Progenitor cell of endocrine pancreas (in vitro differentiated cells): ENCODE measurements around the gene RMDN2. TPM values are rescaled to one million over a fixed set of nuclear protein-coding genes. Genes with fewer than 3 reads are reported as not detected.
"Not testable (repeated sequence)": the region's sequence is repeated elsewhere in the genome, so short reads cannot be mapped to it uniquely, and the experiment has no call there.

Experiments
- DNase-seq: peaks from one replicate; pipeline ENCODE4 v3.0.0; 2021; ENCODE audit warnings: low spot score; ENCODE audit not compliant: unreplicated experiment
- H3K27ac Mint-ChIP-seq: 2 replicates; pipeline ENCODE4 v1.8.0; 2021; ENCODE audit warnings: mild to moderate bottlenecking, moderate library complexity, mixed read lengths
- H3K27me3 Mint-ChIP-seq: 2 replicates; pipeline ENCODE4 v1.8.0; 2021; ENCODE audit warnings: mixed read lengths
- H3K36me3 Mint-ChIP-seq: 2 replicates; pipeline ENCODE4 v1.8.0; 2022; ENCODE audit warnings: mixed read lengths; ENCODE audit not compliant: insufficient read depth
- H3K4me1 Mint-ChIP-seq: 2 replicates; pipeline ENCODE4 v1.8.0; 2021; ENCODE audit warnings: low read depth, mixed read lengths
- H3K4me3 Mint-ChIP-seq: 2 replicates; pipeline ENCODE4 v1.8.0; 2021; ENCODE audit warnings: low read depth, mild to moderate bottlenecking, moderate library complexity, mixed read lengths
- H3K9me3 Mint-ChIP-seq: 2 replicates; pipeline ENCODE4 v1.8.0; 2021; ENCODE audit warnings: low read depth, mixed read lengths
- total RNA-seq: library from RNA; stranded (reverse); gene quantifications from 2 replicates; pipeline ENCODE4 v1.2.1, GENCODE V29; 2021
- TF ChIP-seq, protein P1 (sequence below): fragments of 200-600 bp; sonication (generic); IDR thresholded peaks from one replicate; pipeline ENCODE4 v1.5.0; 2021; ENCODE audit warnings: antibody characterized with exemption, mild to moderate bottlenecking; ENCODE audit not compliant: unreplicated experiment

RMDN2 gene
- total RNA-seq, 1 donor from 2014 or later = 9.2 TPM

DNA sequence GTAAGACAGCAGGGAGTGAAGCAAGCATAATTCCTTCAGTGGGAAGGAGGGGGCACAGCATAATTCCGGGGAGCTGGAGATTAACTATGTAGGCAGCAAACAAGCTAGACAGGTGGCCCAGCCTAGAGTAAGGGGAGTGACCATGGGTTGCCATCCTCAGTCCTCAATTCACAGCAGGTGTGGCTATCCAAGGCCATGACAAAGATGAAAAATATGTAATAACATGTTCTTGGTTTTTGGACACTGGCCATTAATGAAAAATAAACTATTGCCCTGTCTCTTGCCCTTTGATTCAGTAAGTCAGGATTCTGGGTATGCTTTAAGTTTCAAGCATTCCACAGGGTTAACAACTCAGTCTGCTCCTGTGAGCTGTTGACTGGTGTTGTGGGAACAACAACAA lies 85.9 kb downstream of the RMDN2 start:
- no peak for DNase-seq
- TF ChIP-seq, protein P1, sequence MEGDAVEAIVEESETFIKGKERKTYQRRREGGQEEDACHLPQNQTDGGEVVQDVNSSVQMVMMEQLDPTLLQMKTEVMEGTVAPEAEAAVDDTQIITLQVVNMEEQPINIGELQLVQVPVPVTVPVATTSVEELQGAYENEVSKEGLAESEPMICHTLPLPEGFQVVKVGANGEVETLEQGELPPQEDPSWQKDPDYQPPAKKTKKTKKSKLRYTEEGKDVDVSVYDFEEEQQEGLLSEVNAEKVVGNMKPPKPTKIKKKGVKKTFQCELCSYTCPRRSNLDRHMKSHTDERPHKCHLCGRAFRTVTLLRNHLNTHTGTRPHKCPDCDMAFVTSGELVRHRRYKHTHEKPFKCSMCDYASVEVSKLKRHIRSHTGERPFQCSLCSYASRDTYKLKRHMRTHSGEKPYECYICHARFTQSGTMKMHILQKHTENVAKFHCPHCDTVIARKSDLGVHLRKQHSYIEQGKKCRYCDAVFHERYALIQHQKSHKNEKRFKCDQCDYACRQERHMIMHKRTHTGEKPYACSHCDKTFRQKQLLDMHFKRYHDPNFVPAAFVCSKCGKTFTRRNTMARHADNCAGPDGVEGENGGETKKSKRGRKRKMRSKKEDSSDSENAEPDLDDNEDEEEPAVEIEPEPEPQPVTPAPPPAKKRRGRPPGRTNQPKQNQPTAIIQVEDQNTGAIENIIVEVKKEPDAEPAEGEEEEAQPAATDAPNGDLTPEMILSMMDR = no peak
- peaks cover 8% of the 10 kb centered on the region for H3K9me3 Mint-ChIP-seq
- H3K36me3 Mint-ChIP-seq = peaks cover 26% of the 10 kb centered on the region
- H3K27me3 Mint-ChIP-seq = no peaks in the 10 kb centered on the region
- no peaks in the 10 kb centered on the region for H3K4me1 Mint-ChIP-seq
- H3K4me3 Mint-ChIP-seq = no peak overlapping the region
- H3K27ac Mint-ChIP-seq = no peak overlapping the region

DNA sequence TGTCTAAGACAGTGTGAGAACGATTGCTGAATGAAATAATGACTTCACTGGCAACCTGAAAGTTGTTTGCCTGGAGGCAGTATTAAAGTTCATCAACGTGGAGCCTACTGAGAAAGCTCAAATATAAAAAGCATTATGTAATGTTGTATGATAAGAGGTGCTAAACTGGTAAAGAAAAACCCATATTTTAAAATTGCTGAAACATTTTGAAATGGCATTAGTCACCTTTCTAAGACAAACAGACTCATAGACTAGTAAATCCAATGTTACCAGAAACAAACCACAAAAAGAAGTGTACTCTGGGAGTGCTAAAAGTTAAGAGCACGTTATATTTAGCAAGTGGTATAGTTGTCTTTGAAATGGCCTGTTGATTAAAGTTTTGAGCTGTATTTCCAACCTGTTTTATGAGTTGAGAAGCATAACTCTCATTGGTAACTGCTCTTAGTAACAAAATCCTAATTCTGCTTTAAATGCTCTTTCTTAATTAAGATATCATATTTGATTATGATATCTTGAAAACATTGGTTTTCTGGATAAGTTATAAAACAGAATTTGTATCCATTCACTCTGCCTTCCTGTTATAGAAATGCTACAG lies 88.2 kb downstream of the RMDN2 start:
- Mint-ChIP-seq H3K4me1 (no peaks in the 10 kb centered on the region), H3K27me3 (no peaks in the 10 kb centered on the region), H3K36me3 (peaks cover 19% of the 10 kb centered on the region), H3K27ac (no peak overlapping the region), H3K4me3 (no peak overlapping the region), H3K9me3 (peaks cover 8% of the 10 kb centered on the region)
- TF ChIP-seq, protein P1 = no peak
- DNase-seq = no peak

DNA sequence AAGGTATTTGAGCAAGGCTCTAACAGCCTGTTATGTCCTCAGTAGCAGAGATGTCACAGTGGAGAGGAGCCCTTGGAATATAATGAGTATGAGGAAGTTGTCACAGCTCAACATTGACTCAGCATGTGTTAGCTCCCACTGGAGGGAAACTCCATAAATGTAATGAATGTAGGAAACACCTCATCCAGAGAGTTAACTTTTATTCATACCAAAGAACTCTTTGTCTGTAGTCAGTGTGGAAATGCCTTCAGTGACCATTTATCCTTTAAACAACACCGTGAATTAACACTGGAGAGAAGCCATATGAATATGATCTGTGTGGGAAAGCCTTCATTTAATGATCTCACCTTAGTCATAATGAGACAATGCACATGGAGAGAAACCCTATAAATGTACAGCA lies 91.1 kb downstream of the RMDN2 start:
- H3K4me1 Mint-ChIP-seq = no peaks in the 10 kb centered on the region
- TF ChIP-seq, protein P1 = no peak
- DNase-seq = no peak
- no peaks in the 10 kb centered on the region for H3K9me3 Mint-ChIP-seq
- no peaks in the 10 kb centered on the region for H3K27me3 Mint-ChIP-seq
- no peak overlapping the region for H3K4me3 Mint-ChIP-seq
- H3K27ac Mint-ChIP-seq = no peak overlapping the region
- peaks cover 6% of the 10 kb centered on the region for H3K36me3 Mint-ChIP-seq

DNA sequence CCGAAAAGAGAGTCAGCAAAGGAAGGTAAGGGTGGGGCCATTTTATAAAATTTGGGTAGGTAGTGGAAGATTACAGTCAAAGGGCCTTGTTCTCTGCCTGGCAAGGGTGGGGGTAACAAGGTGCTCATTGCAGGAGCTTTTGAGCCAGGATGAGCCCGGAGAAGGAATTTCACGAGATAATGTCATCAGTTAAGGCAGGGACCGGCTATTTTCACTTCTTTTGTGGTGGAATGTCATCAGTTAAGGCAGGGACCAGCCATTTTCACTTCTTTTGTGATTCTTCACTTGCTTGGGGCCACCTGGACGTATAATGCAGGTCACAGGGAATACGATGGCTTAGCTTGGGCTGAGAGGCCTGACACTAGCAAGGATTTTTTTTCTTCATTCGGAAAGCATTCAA lies 92.7 kb downstream of the RMDN2 start:
- Mint-ChIP-seq H3K27me3 (no peaks in the 10 kb centered on the region), H3K9me3 (no peaks in the 10 kb centered on the region), H3K36me3 (peaks cover 1% of the 10 kb centered on the region), H3K27ac (no peak overlapping the region), H3K4me1 (no peaks in the 10 kb centered on the region), H3K4me3 (no peak overlapping the region)
- DNase-seq = no peak
- TF ChIP-seq, protein P1 = no peak

DNA sequence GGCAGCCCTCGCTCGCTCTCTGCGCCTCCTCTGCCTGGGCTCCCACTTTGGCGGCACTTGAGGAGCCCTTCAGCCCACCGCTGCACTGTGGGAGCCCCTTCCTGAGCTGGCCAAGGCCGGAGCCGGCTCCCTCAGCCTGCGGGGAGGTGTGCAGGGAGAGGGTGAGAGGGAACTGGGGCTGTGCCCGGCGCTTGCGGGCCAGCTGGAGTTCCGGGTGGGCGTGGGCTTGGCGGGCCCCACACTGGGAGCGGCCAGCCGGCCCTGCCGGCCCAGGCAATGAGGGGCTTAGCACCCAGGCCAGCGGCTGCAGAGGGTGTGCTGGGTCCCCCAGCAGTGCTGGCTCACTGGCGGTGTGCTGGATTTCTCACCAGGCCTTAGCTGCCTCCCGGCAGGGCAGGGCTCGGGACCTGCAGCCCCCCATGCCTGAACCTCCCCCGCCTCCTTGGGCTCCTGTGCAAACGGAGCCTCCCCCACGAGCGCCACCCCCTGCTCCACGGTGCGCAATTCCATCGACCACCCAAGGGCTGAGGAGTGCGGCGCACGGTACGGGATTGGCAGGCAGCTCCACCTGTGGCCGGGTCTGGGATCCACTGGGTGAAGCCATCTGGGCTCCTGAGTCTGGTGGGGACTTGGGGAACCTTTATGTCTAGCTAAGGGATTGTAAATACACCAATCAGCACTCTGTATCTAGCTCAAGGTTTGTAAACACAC lies 95.4 kb downstream of the RMDN2 start:
- peaks cover 14% of the 10 kb centered on the region for H3K9me3 Mint-ChIP-seq
- not testable (repeated sequence) for H3K4me3 Mint-ChIP-seq, H3K4me1 Mint-ChIP-seq, H3K27me3 Mint-ChIP-seq, H3K36me3 Mint-ChIP-seq, DNase-seq, H3K27ac Mint-ChIP-seq

DNA sequence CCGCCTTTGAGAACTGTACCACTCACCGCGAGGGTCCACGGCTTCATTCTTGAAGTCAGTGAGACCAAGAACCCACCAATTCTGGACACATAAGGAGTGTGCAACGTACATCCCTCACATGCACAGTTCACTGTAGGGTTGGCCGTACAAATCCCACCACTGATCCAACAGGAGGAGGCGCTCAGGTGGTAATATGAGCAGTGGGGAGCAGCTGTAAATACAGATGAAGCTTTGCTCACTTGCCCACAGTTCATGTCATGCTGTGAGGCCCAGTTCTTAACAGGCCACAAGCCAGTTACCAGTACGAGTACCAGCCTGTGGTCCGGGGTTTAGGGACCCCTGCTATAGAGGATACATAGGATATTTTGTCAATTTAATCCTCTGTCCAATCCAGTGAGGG lies 96.5 kb downstream of the RMDN2 start:
- no peak overlapping the region for H3K4me3 Mint-ChIP-seq
- TF ChIP-seq, protein P1 = no peak
- peaks cover 17% of the 10 kb centered on the region for H3K9me3 Mint-ChIP-seq
- no peak overlapping the region for H3K27ac Mint-ChIP-seq
- no peak for DNase-seq
- H3K27me3 Mint-ChIP-seq = no peaks in the 10 kb centered on the region
- H3K36me3 Mint-ChIP-seq = peaks cover 2% of the 10 kb centered on the region
- peaks cover 6% of the 10 kb centered on the region for H3K4me1 Mint-ChIP-seq
